ENCODE data around the gene NACAD.

The NACAD gene, protein sequence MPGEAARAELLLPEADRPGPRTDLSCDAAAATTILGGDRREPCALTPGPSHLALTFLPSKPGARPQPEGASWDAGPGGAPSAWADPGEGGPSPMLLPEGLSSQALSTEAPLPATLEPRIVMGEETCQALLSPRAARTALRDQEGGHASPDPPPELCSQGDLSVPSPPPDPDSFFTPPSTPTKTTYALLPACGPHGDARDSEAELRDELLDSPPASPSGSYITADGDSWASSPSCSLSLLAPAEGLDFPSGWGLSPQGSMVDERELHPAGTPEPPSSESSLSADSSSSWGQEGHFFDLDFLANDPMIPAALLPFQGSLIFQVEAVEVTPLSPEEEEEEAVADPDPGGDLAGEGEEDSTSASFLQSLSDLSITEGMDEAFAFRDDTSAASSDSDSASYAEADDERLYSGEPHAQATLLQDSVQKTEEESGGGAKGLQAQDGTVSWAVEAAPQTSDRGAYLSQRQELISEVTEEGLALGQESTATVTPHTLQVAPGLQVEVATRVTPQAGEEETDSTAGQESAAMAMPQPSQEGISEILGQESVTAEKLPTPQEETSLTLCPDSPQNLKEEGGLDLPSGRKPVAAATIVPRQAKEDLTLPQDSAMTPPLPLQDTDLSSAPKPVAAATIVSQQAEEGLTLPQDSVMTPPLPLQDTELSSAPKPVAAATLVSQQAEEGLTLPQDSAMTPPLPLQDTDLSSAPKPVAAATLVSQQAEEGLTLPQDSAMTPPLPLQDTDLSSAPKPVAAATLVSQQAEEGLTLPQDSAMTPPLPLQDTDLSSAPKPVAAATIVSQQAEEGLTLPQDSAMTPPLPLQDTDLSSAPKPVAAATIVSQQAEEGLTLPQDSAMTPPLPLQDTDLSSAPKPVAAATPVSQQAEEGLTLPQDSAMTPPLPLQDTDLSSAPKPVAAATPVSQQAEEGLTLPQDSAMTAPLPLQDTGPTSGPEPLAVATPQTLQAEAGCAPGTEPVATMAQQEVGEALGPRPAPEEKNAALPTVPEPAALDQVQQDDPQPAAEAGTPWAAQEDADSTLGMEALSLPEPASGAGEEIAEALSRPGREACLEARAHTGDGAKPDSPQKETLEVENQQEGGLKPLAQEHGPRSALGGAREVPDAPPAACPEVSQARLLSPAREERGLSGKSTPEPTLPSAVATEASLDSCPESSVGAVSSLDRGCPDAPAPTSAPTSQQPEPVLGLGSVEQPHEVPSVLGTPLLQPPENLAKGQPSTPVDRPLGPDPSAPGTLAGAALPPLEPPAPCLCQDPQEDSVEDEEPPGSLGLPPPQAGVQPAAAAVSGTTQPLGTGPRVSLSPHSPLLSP (N-terminal part only)

DNA sequence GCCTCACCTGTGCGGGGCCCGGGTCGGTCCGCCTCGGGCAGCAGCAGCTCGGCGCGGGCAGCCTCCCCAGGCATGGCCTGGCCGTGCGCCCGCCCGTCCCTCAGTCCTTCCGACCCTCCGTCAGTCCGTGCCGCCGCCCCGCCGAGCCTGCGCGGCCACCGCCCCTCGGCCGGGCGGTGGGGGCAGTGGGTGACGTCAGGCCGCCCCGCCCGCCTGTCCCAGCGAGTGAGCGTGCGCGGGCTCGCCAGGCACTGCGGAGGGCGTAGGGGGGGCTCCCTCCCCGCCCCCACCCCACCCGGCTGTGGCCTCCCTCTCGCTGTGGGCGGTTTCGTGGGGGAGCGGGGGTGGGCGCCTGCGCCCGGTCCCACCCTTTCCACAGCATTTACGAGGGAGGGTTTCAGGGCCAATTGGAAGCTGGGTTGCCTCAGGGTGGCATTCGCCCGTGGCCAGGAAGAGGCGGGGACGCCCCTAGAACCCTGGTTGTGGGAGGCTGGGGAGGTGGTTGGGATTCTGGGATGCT is at the start of gene NACAD:
Gene NACAD, minus strand, starts transcription at position 149 of the 520 bp plus-strand sequence. Its CDS starts 75 bp downstream, at position 74.
- FAIRE-seq, result no peak
- DNase-seq (ENCODE audit: low spot score), result no peak

DNA sequence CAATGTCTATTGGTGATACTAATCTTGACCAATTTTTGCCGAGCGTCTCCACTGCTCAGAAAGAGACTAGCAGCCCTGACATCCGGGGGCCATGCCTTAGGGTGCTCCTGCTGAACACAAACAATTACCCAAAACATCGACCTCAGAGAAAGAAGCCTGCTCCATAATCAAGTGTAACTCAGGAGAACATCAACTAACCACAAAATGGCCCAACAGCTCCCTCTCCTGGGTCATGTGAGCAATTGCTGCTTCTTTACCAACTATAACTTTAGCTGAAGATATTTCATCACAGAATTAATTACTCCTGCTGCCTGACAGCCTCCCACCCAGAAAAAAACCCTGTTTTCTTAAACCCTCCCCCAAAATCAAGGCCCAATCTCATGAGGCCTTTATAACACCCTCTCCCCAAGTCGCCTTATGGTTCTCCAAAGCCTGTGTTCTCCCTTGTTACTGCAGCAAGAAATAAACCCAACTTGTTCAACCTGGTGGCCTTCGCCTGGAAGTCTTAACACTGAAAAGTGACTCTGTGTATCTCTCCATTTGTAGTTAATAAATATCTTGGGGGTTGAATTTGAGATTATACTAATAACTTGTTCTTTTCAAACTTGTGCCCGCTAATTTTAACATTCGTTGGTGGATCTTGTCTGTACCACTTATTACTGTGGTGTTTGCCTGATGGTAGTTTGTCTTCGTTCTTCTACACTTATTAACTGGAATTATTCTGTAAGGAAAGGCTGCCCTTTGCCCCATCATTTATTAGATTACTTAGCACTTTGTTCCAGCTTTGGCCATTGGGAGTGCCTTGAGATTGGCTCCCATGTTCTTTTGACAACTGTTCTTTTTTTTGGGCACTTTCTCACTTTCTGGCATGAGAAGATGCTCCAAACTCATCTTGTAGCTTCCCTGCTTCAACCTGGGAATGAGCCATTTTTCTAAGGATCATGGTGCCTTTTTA is 47.6 kb upstream of the NACAD start:
- FAIRE-seq, result peak; percentile 66
- DNase-seq (ENCODE audit: low spot score), result peak; percentile 61

DNA sequence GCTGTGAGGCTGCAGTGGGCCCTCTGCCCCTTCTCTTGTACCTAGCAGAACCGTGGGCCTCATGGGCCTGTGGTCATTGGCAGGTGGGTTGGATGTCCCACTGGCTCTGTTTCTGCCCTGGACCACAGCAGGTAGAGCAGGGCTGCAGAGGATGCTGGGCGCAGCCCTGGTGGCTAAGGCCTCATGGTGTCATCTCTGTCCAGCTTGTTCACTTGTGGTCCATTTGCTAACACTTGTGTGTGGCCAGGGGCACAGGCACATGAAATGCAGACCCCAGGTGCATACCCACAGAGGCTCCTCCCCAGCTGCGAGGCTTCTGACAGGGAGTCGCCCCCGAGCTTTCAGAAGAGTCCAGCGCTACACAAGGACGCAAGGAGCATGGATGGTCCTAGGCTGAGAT is 45.1 kb upstream of the NACAD start:
- no peak for FAIRE-seq
- DNase-seq (ENCODE audit: low spot score), result no peak

DNA sequence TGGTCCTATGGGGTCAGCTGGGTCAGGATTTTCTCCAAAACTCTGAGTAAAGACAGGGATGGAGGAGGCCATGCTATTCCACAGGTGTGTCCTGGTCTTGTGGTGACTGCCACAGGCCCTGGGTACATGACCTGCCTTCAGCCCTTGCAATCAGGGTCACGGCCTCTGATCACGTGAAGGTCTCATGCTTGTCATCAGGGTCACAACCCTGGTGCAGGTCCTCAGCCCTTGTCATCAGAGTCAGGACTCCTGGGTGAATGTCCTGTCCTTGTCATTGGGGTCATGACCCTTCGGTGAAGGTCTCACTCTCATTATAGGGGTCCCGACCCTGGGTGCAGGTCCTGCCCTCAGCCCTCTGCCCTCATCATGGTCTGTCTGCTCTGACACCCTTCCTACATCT is 44.6 kb upstream of the NACAD start:
- DNase-seq (ENCODE audit: low spot score) (no peak), FAIRE-seq (no peak)

DNA sequence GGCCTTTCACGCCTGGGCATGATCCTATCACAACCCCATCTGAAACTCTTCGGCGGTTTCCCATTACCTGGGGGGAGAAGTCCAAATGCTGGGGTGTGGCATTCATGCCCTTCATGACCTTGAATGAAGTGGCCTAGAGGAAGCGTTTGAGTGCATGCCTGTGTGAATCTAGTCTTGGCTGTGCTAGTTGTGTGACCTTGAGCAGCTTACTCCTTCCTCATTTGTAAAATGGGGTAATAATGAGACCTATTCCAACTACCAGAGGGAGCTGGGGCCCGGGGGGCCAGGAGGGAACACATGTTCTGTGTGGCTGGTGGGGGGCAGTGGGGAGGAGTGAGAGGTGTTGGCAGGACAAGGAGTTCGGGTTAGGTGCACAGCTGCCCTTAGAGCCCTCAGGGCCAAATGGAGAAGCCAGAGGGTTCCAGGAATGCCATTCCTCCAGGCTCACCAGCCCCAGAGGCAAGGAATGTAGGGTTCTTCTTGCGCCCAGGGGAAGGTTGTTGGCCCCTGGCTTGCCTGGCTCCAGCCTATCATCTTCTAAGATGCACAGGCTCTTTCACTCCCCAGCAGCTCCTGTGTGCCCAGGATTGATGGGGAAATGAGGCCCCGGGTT is 44.0 kb upstream of the NACAD start:
- DNase-seq (ENCODE audit: low spot score), result no peak
- FAIRE-seq, result no peak

DNA sequence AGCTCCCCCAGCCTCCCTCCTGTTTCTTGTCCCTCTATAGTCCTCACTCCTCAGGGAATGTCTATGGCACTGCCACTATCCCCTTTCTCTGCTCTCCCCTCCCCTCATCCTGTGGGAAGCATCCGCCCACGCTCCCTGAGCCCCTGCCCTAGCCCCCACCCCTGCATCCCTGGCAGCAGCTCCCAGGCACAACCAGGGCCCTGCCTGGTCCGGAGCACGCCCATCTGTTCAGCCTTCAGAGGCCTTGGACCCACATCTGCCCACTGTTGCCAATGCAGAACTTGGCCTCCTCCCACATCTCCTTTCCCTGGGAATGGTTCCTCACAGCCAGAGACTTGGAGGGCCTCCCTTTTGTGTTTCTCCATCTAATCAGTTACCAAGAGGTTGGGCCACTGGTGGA is 43.1 kb upstream of the NACAD start:
- FAIRE-seq, result no peak
- no peak for DNase-seq (ENCODE audit: low spot score)

DNA sequence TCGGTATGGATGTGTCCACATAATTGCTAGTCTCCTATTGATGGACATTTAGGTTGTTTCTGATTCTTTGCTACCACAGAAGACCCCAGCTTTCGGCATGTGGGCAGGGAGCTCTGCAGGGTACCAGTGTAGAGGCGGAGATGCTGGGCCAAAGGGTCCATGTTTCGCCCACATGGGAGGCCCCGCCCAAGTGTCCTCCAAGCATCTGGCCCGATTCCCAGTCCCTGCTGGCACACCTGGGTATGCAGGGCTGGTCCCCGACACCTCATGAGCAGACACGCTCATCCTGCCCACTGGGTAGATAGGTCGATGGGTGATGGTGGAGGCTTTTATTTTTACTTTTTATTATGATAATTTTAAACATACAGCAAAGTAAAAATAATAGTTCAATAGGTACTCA is 42.1 kb upstream of the NACAD start:
- no peak for FAIRE-seq
- DNase-seq (ENCODE audit: low spot score), result no peak

DNA sequence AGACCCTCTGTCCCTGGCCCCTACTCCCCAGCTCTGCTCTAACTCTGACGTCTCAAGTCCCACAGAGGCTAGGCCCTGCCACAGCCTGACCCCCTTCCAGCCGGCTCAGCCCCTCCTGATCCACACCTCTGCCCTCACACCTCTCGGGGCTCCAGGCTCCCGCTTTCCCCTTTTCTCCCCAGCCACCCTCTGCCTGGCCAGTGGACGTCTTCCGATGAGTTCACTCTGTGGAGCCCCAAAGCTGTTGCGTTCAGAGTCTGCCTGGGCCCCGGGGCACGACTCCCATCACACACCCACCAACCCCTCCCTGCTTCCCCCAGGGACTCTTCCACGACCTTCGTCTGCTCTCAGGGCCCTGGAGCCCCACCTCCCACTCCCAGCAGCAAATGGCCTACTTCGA is 41.1 kb upstream of the NACAD start:
- FAIRE-seq, result no peak
- no peak for DNase-seq (ENCODE audit: low spot score)

DNA sequence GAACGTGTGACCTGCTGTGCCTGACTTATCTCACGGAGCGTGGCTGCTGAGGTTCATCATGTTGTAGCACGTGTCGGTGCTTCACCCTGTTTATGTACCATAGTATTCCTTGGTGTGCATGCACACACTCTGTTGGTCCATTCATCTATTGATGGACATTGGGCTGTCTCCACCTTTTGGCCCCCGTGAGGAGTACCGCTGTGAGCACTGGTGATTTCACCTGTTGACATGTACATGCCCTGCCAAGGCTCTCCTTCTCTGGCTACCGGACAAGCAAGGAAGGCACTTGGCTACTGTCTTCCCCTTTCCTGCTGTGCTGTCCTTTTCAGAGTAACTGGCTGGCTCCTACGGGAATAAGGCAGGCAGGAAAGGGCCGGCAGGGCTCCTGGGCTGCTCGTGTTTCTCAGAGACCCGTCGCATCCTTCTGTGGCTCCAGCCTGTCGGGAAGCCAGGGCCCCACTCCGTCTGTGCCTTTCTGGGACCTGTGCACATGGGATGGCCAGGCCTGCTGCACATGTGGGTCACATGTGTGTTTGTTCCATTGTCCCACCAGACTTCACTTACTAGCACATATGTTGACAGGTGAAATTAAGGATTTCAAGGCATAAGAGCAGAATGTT is 40.5 kb upstream of the NACAD start:
- FAIRE-seq (no peak), DNase-seq (ENCODE audit: low spot score) (no peak)

DNA sequence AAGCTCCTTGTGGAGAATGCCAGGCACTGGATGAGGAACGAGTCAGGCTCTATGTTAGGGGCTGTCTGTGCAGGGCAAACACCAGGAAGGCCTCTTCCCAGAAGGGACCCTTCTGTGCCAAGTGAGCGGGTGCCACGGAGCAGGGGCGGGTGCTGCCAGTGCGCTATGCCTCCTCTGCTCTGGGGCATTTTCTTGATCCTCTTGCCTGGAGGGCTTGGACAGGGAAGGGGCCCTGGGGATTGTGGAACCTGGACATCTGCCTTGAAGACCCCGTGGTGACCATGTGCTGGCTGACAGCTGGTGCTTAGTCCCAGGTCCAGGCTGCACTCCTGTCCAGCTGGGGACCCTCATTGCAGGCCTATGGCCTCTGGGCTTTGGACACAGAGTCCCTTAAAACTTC is 38.2 kb upstream of the NACAD start:
- no peak for DNase-seq (ENCODE audit: low spot score)
- FAIRE-seq, result no peak

DNA sequence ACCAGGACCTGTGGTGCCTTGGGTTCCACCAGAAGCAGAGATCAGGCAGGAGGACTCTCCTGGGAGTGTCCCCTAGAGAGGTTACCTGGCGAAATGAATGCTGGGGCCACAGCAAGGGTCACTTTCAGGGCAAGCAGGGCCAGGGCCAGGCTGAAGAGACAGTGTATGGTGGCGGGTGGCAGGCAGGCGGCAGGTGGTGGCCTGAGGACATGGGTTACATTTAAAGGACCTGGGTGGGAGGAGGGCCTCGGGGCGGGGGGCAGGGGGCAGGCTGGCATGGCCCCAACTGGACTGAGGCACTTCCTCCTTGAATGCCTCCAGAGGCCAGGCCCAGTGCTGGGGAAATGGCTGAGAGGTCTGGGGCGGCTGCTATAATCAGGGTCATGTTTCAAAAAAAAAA is 37.4 kb upstream of the NACAD start:
- DNase-seq (ENCODE audit: low spot score) (no peak), FAIRE-seq (no peak)

DNA sequence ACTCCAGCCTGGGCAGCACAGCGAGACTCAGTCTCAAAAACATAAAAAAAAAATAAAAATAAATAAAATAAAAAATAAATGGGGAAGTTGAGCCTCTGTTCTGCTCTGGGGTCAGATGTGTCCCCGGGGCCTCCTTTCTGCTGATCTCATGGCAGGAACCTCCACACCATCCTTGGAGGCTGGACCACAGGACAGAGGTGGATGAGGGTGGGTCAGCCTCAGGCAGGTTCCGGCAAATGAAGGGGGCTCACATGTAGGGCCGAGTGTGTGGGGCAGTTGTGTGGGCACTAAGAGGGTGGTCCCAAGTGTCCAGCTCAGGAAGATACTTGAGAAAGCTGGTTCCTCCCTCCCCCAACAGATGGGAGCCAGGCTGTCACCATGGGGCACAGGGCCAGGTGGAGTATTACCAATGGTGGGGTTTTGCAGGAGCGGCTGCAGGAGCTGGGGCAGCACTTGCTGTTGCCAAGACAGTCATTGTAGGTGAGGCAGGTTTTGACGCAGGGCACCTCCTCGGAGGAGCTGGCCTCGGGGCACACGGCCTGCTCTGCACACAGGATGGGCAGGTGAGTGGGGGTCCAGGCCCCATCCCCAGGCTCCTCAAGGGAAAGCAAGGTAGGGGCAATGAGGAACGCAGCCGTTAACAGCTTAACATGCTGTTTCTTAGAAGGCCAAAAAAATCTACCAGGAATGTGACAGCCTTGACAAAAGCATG is 36.6 kb upstream of the NACAD start:
- no peak for FAIRE-seq
- no peak for DNase-seq (ENCODE audit: low spot score)

DNA sequence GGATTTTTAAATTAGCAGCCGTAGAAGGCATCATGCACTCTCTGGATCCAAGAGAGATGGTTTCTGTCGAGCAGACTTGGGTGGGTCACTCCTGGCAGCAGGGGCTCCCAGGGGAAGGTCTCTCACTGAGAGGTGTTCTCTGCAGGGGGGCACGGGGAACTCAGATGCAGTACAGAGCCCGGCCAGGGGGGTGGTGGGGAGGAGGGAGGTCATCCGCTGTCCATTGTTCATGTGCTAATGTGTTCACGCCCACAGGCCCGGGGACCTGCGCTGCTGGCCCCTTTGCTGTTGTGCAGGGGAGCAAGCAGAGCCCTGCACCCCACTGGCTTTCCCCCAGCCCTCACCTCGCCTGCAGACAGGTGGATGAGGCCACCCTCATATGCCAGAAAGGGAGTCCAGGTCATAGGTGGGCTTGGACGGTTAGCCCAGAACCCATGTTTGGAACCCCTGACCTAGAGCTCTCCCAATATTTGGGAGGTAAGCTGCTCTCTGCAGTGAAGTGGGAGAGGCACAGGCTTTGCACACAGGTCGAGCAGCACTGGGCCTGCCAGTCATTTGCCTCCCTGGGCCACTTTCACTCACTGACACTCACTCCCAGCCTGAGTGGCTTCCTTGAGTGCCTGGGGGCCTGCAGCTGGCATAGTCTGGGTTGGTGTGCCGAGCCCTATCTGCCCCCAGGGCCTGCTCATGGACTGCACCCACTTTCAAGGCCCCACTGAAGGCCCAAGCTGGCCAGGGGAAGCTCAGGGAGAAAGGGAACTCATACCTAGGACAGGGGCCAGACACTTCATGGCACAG is 35.3 kb upstream of the NACAD start:
- FAIRE-seq, result no peak
- DNase-seq (ENCODE audit: low spot score), result no peak

DNA sequence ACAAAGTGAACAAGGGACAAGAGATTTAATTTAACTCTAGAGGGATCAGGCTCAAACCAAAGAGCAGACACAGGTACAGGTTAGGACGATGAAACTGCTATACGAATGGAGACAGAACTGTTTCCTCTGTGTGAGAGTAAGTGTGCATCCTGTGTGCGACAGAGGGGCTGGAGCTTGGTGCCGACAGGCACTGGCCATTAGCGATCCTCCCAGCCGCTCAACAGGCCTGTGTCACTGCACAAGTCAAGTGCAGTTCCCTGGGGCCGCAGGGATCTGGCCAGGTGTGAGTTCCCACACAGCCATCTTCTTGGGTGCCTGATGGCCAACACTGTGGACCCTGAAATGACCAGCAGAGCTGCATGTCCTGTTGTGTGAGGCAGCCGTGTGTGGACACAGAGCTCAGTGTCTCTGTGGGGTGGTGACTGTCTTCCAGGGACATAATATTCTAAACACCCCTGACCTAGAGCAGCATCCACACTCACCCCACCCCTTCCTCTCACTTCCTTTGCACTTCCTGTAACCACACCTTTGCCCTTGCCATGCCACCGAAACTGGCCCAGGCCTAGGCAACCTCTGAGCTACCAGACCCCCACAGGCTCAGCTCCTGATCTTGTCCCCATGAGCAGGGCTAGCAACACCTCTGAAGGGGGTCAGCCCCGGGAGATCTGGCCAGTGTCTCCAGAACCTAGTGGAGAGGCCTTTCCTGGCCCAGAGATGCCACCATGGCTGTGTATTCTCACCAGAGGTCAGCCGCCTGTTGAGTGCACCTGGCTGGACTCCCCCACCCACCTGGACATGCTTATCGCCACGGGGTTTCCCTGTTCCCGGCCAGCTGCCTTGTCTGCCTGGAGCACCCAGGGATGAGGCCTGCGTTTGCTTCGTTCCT is 34.4 kb upstream of the NACAD start:
- DNase-seq (ENCODE audit: low spot score), result no peak
- no peak for FAIRE-seq

DNA sequence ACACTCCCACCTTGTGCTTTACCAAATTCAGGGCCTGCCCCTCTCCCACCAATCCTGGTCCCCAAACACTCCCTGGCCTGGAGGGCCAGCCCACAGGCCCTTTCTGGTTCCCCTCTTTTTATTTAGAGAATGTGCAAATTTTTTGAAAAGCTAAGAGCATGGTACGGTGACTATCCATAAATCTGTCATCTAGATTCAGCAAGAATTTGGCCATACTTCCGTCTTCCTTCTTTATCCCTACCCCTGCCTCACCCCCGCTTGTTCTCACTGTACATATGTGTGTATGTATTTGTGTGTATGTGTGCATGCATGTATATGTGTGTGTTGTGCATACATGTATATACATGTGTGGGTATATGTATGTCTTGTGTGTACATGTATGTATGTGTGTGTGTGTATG is 30.8 kb upstream of the NACAD start:
- DNase-seq (ENCODE audit: low spot score), result no peak
- no peak for FAIRE-seq

DNA sequence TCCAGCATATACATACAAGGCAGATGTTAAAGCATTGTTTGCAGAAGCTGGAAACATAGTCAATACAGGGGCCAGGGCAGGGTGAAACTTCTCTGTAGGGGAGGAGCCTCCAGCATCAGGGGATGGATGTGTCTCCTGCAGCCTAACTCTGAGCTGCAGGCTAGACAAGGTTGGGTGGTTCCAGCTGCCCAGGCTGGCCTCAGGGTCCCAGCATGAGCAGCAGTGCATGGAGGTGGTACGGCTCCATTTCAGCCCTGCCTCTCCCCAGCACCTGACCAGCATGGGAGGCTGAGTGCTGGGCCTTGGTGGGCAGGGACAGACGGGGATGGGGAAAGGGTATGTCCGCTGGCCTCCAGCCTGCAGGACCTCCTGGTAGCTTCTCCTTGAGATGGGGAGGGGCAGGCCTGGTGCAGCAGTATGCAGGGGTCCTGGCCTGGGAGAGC is 30.1 kb upstream of the NACAD start:
- DNase-seq (ENCODE audit: low spot score) (no peak), FAIRE-seq (no peak)

DNA sequence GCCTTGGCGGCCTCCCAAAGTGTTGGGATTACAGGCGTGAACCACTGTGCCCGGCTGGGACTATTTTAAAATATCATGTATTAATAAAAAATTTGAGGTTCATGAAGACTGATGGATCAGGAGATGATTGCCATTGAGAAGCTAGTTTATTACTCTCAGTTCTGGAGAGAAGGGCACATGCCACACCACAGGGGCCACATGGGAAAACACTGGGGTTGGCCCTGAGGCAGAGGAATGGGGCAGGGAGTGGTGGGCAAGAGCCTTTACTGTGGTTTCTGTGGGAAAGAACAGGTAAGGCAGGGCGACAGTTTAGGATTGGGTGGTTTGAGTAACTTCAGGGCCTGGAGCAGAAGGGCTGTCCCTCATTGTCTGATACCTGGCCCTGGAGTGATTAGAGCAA is 29.5 kb upstream of the NACAD start:
- DNase-seq (ENCODE audit: low spot score) (no peak), FAIRE-seq (no peak)
